Measurements from ENCODE around the gene CDK15. TPM values are rescaled to one million over a fixed set of nuclear protein-coding genes. Genes with fewer than 3 reads are reported as not detected.

The CDK15 gene
- total RNA-seq, 1 experiment from 2014 or later = not detected

- no TSS peak for BruUV-seq (replicated peaks)
- ATAC-seq = no peak
- intact Hi-C loops (cut with micrococcal nuclease) = no loop called here
Observed at GRCh38 chr2:201840726-201841125, 34.4 kb downstream of the CDK15 start.

GRCh38 chr2:201842131-201842860, 36.0 kb downstream of the CDK15 start:
- H3K9ac ChIP-seq (ENCODE audit: low read length) = no peak overlapping the region
- H3K4me2 ChIP-seq (ENCODE audit: low read length) = no peak overlapping the region
- TF ChIP-seq ELF1 (IDR thresholded peaks at IDR 0.05; ENCODE audit: borderline replicate concordance, low read depth) = no peak
- TF ChIP-seq CTCF (IDR thresholded peaks at IDR 0.05 in 2 of 3, conservative IDR thresholded peaks at IDR 0.05 in 1 of 3; ENCODE audit: borderline replicate concordance in 1 of 3, insufficient read depth in 1 of 3, low read depth in 2 of 3, low read length in 2 of 3) = no peak
- no peak for TF ChIP-seq ZBTB33 (IDR thresholded peaks at IDR 0.05; ENCODE audit: extremely low read depth, insufficient replicate concordance, low read length)
- no peak for TF ChIP-seq SRF (IDR thresholded peaks at IDR 0.05; ENCODE audit: low read depth)
- TF ChIP-seq ATF3 (IDR thresholded peaks at IDR 0.05) = no peak
- TF ChIP-seq EGR1 (IDR thresholded peaks at IDR 0.05; ENCODE audit: low read depth) = no peak
- TF ChIP-seq POLR2AphosphoS5 (IDR thresholded peaks at IDR 0.05; ENCODE audit: low read depth, low read length) = no peak
- TF ChIP-seq RAD21 (IDR thresholded peaks at IDR 0.05; ENCODE audit: low read depth) = no peak
- no peak for TF ChIP-seq FOSL1 (IDR thresholded peaks at IDR 0.05; ENCODE audit: low read depth)
- TF ChIP-seq EZH2phosphoT487 (IDR thresholded peaks at IDR 0.05; ENCODE audit: borderline replicate concordance) = no peak
- TF ChIP-seq TCF7L2 (IDR thresholded peaks at IDR 0.05; ENCODE audit: borderline replicate concordance, extremely low read depth, insufficient read depth, insufficient read length) = no peak
- TF ChIP-seq CEBPB (IDR thresholded peaks at IDR 0.05; ENCODE audit: low read depth) = no peak
- no peak for TF ChIP-seq YY1 (IDR thresholded peaks at IDR 0.05; ENCODE audit: extremely low read depth, insufficient replicate concordance, low read depth, low read length)
- no peak for TF ChIP-seq JUND (IDR thresholded peaks at IDR 0.05)
- no peak for TF ChIP-seq ZNF274 (IDR thresholded peaks at IDR 0.05; ENCODE audit: low read depth, low read length)
- intact Hi-C loops (cut with micrococcal nuclease) = no loop called here
- DNase-seq (ENCODE audit: low read depth, low spot score) (no peak), ATAC-seq (no peak)
- ChIA-PET POLR2A (no interaction called here), CTCF (no interaction called here), RAD21 (ENCODE audit: low non-redundant PET in 1 of 2, low total read pairs in 2 of 2, uncharacterized antibody in 2 of 2, unreplicated experiment in 2 of 2) (no interaction called here)
- H3K27me3 ChIP-seq (ENCODE audit: insufficient read depth, low read length) = no peaks in the 10 kb centered on the region
- H3K9me2 ChIP-seq (ENCODE audit: insufficient read depth) = no peaks in the 10 kb centered on the region
- no peaks in the 10 kb centered on the region for H4K20me1 ChIP-seq (ENCODE audit: insufficient read depth)
- no peak overlapping the region for H3K4me3 ChIP-seq (replicated peaks in 1 of 2; ENCODE audit: low read depth in 1 of 2, low read length in 2 of 2)
- H3K4me1 ChIP-seq (ENCODE audit: control insufficient read depth in 1 of 2, insufficient read depth in 2 of 2, low read length in 2 of 2) = 0 out of 4 replicates have a peak, but pooled peaks cover 0 to 2% of the 10 kb centered on the region in 2 experiments
- H3K27ac ChIP-seq (ENCODE audit: low read depth, low read length) = no peak overlapping the region
- H2AFZ ChIP-seq (ENCODE audit: low read depth, low read length, poor library complexity, severe bottlenecking) = no peak overlapping the region
- no TSS peak for BruUV-seq (replicated peaks)
- H3K79me2 ChIP-seq (ENCODE audit: insufficient read depth, low read length) = no peaks in the 10 kb centered on the region
- H3K36me3 ChIP-seq (ENCODE audit: control insufficient read depth in 1 of 2, insufficient read depth in 2 of 2, low read length in 2 of 2) = no peaks in the 10 kb centered on the region
- H3K9me3 ChIP-seq (ENCODE audit: control insufficient read depth in 1 of 2, insufficient read depth in 1 of 2, low read depth in 1 of 2, low read length in 2 of 2) = no peaks in the 10 kb centered on the region; a peak in 2 of 4 replicates

More at GRCh38 chr2:201840726-201841125, 34.4 kb downstream of the CDK15 start:
- Histone ChIP-seq H3K27ac (ENCODE audit: low read depth, low read length) (no peak overlapping the region), H4K20me1 (ENCODE audit: insufficient read depth) (no peaks in the 10 kb centered on the region), H2AFZ (ENCODE audit: low read depth, low read length, poor library complexity, severe bottlenecking) (no peak overlapping the region), H3K9me3 (ENCODE audit: control insufficient read depth in 1 of 2, insufficient read depth in 1 of 2, low read depth in 1 of 2, low read length in 2 of 2) (no peaks in the 10 kb centered on the region; a peak in 2 of 4 replicates), H3K9ac (ENCODE audit: low read length) (no peak overlapping the region), H3K9me2 (ENCODE audit: insufficient read depth) (no peaks in the 10 kb centered on the region), H3K79me2 (ENCODE audit: insufficient read depth, low read length) (no peaks in the 10 kb centered on the region), H3K4me2 (ENCODE audit: low read length) (no peak overlapping the region), H3K36me3 (ENCODE audit: control insufficient read depth in 1 of 2, insufficient read depth in 2 of 2, low read length in 2 of 2) (no peaks in the 10 kb centered on the region), H3K4me3 (replicated peaks in 1 of 2; ENCODE audit: low read depth in 1 of 2, low read length in 2 of 2) (no peak overlapping the region), H3K27me3 (ENCODE audit: insufficient read depth, low read length) (no peaks in the 10 kb centered on the region), H3K4me1 (ENCODE audit: control insufficient read depth in 1 of 2, insufficient read depth in 2 of 2, low read length in 2 of 2) (0 out of 4 replicates have a peak, but pooled peaks cover 0 to 2% of the 10 kb centered on the region in 2 experiments)
- RAD21 ChIA-PET (ENCODE audit: low non-redundant PET in 1 of 2, low total read pairs in 2 of 2, uncharacterized antibody in 2 of 2, unreplicated experiment in 2 of 2) = no interaction called here
- no peak for DNase-seq (ENCODE audit: low read depth, low spot score)
- CTCF ChIA-PET = no interaction called here
- POLR2A ChIA-PET = no interaction called here
- TF ChIP-seq SIN3A (IDR thresholded peaks at IDR 0.05; ENCODE audit: low read depth) = no peak
- TF ChIP-seq EZH2phosphoT487 (IDR thresholded peaks at IDR 0.05; ENCODE audit: borderline replicate concordance) = no peak

Measured in HCT116 (cell line).